ENCODE results near the gene FBXL19.
A peak's percentile ranks its signal among the peaks of the same experiment; 100 is the strongest.

Gene FBXL19

GRCh38 chr16:30957456-30958174 lies 34.2 kb downstream of the FBXL19 start, which contains the start of gene SETD1A:
SETD1A (plus strand) TSS chr16:30957754; CDS start chr16:30958732, 978 bp downstream.
- Histone ChIP-seq H3K36me3 (ENCODE audit: control insufficient read depth, insufficient read depth, low read length) (peaks cover 40% of the 10 kb centered on the region), H3K9me3 (ENCODE audit: control insufficient read depth, insufficient read depth, low read depth, low read length) (no peaks in the 10 kb centered on the region), H3K4me1 (ENCODE audit: control insufficient read depth, insufficient read depth, low read length) (peaks cover 6% of the 10 kb centered on the region; the same call in 1 of the 2 replicates), H3K27me3 (ENCODE audit: control insufficient read depth, insufficient read depth, low read length) (no peaks in the 10 kb centered on the region), H3K4me3 (ENCODE audit: low read depth, low read length) (peak within 1 kb of the TSS; percentile 84), H3K27ac (ENCODE audit: low read depth, low read length) (peak within 1 kb of the TSS; percentile 100), H3K9ac (ENCODE audit: low read length) (peak within 1 kb of the TSS; percentile 100)

- Histone ChIP-seq H3K4me1 (ENCODE audit: control insufficient read depth, insufficient read depth, low read length) (peaks cover 6% of the 10 kb centered on the region; the same call in 1 of the 2 replicates), H3K9me3 (ENCODE audit: control insufficient read depth, insufficient read depth, low read depth, low read length) (no peaks in the 10 kb centered on the region), H3K4me3 (ENCODE audit: low read depth, low read length) (peak overlapping the region; percentile 84), H3K27me3 (ENCODE audit: control insufficient read depth, insufficient read depth, low read length) (no peaks in the 10 kb centered on the region), H3K36me3 (ENCODE audit: control insufficient read depth, insufficient read depth, low read length) (peaks cover 48% of the 10 kb centered on the region), H3K9ac (ENCODE audit: low read length) (peak overlapping the region; percentile 100), H3K27ac (ENCODE audit: low read depth, low read length) (no peak overlapping the region)
These were observed 35.1 kb downstream of the FBXL19 start for GRCh38 chr16:30958175-30959079.

- Histone ChIP-seq H3K4me1 (ENCODE audit: control insufficient read depth, insufficient read depth, low read length) (0 out of 2 replicates have a peak, but pooled peaks cover 3% of the 10 kb centered on the region), H3K27ac (ENCODE audit: low read depth, low read length) (no peak overlapping the region), H3K4me3 (ENCODE audit: low read depth, low read length) (no peak overlapping the region), H3K36me3 (ENCODE audit: control insufficient read depth, insufficient read depth, low read length) (peaks cover 75% of the 10 kb centered on the region), H3K27me3 (ENCODE audit: control insufficient read depth, insufficient read depth, low read length) (no peaks in the 10 kb centered on the region), H3K9me3 (ENCODE audit: control insufficient read depth, insufficient read depth, low read depth, low read length) (no peaks in the 10 kb centered on the region), H3K9ac (ENCODE audit: low read length) (no peak overlapping the region)
These were observed 38.0 kb downstream of the FBXL19 start for GRCh38 chr16:30961384-30961783.

GRCh38 chr16:30963925-30964511 lies 40.6 kb downstream of the FBXL19 start:
- H3K27ac ChIP-seq (ENCODE audit: low read depth, low read length): no peak overlapping the region
- H3K4me1 ChIP-seq (ENCODE audit: control insufficient read depth, insufficient read depth, low read length): no peaks in the 10 kb centered on the region
- no peaks in the 10 kb centered on the region for H3K27me3 ChIP-seq (ENCODE audit: control insufficient read depth, insufficient read depth, low read length)
- H3K4me3 ChIP-seq (ENCODE audit: low read depth, low read length): no peak overlapping the region
- H3K9ac ChIP-seq (ENCODE audit: low read length): no peak overlapping the region
- peaks cover 90% of the 10 kb centered on the region for H3K36me3 ChIP-seq (ENCODE audit: control insufficient read depth, insufficient read depth, low read length)
- no peaks in the 10 kb centered on the region for H3K9me3 ChIP-seq (ENCODE audit: control insufficient read depth, insufficient read depth, low read depth, low read length)

GRCh38 chr16:30964574-30965226 lies 41.3 kb downstream of the FBXL19 start:
- Histone ChIP-seq H3K27ac (ENCODE audit: low read depth, low read length) (no peak overlapping the region), H3K36me3 (ENCODE audit: control insufficient read depth, insufficient read depth, low read length) (peaks cover 90% of the 10 kb centered on the region), H3K4me3 (ENCODE audit: low read depth, low read length) (no peak overlapping the region), H3K4me1 (ENCODE audit: control insufficient read depth, insufficient read depth, low read length) (no peaks in the 10 kb centered on the region), H3K9me3 (ENCODE audit: control insufficient read depth, insufficient read depth, low read depth, low read length) (no peaks in the 10 kb centered on the region), H3K9ac (ENCODE audit: low read length) (no peak overlapping the region), H3K27me3 (ENCODE audit: control insufficient read depth, insufficient read depth, low read length) (no peaks in the 10 kb centered on the region)

- no peaks in the 10 kb centered on the region for H3K4me1 ChIP-seq (ENCODE audit: control insufficient read depth, insufficient read depth, low read length)
- no peak overlapping the region for H3K27ac ChIP-seq (ENCODE audit: low read depth, low read length)
- H3K9ac ChIP-seq (ENCODE audit: low read length): no peak overlapping the region
- no peaks in the 10 kb centered on the region for H3K27me3 ChIP-seq (ENCODE audit: control insufficient read depth, insufficient read depth, low read length)
- no peaks in the 10 kb centered on the region for H3K9me3 ChIP-seq (ENCODE audit: control insufficient read depth, insufficient read depth, low read depth, low read length)
- H3K4me3 ChIP-seq (ENCODE audit: low read depth, low read length): no peak overlapping the region
- H3K36me3 ChIP-seq (ENCODE audit: control insufficient read depth, insufficient read depth, low read length): peaks cover 87% of the 10 kb centered on the region
These were observed 42.1 kb downstream of the FBXL19 start for GRCh38 chr16:30965436-30965835.

GRCh38 chr16:30966033-30966619 lies 42.8 kb downstream of the FBXL19 start:
- Histone ChIP-seq H3K27me3 (ENCODE audit: control insufficient read depth, insufficient read depth, low read length) (no peaks in the 10 kb centered on the region), H3K36me3 (ENCODE audit: control insufficient read depth, insufficient read depth, low read length) (peaks cover 87% of the 10 kb centered on the region)

GRCh38 chr16:30967795-30968194 lies 44.4 kb downstream of the FBXL19 start:
- H3K36me3 ChIP-seq (ENCODE audit: control insufficient read depth, insufficient read depth, low read length): peaks cover 87% of the 10 kb centered on the region

More at GRCh38 chr16:30966033-30966619, 42.8 kb downstream of the FBXL19 start:
- Histone ChIP-seq H3K4me3 (ENCODE audit: low read depth, low read length) (no peak overlapping the region), H3K9ac (ENCODE audit: low read length) (no peak overlapping the region), H3K9me3 (ENCODE audit: control insufficient read depth, insufficient read depth, low read depth, low read length) (no peaks in the 10 kb centered on the region), H3K4me1 (ENCODE audit: control insufficient read depth, insufficient read depth, low read length) (no peaks in the 10 kb centered on the region), H3K27ac (ENCODE audit: low read depth, low read length) (no peak overlapping the region)

GRCh38 chr16:30969246-30969842 lies 46.0 kb downstream of the FBXL19 start:
- H3K27me3 ChIP-seq (ENCODE audit: control insufficient read depth, insufficient read depth, low read length): no peaks in the 10 kb centered on the region
- H3K4me1 ChIP-seq (ENCODE audit: control insufficient read depth, insufficient read depth, low read length): no peaks in the 10 kb centered on the region
- no peaks in the 10 kb centered on the region for H3K9me3 ChIP-seq (ENCODE audit: control insufficient read depth, insufficient read depth, low read depth, low read length)
- no peak overlapping the region for H3K9ac ChIP-seq (ENCODE audit: low read length)
- no peak overlapping the region for H3K4me3 ChIP-seq (ENCODE audit: low read depth, low read length)
- H3K36me3 ChIP-seq (ENCODE audit: control insufficient read depth, insufficient read depth, low read length): peaks cover 88% of the 10 kb centered on the region
- no peak overlapping the region for H3K27ac ChIP-seq (ENCODE audit: low read depth, low read length)

More at GRCh38 chr16:30967795-30968194, 44.4 kb downstream of the FBXL19 start:
- Histone ChIP-seq H3K27me3 (ENCODE audit: control insufficient read depth, insufficient read depth, low read length) (no peaks in the 10 kb centered on the region), H3K9ac (ENCODE audit: low read length) (no peak overlapping the region), H3K4me1 (ENCODE audit: control insufficient read depth, insufficient read depth, low read length) (no peaks in the 10 kb centered on the region), H3K4me3 (ENCODE audit: low read depth, low read length) (no peak overlapping the region), H3K9me3 (ENCODE audit: control insufficient read depth, insufficient read depth, low read depth, low read length) (no peaks in the 10 kb centered on the region), H3K27ac (ENCODE audit: low read depth, low read length) (no peak overlapping the region)

GRCh38 chr16:30971298-30971697 lies 47.9 kb downstream of the FBXL19 start:
- Histone ChIP-seq H3K4me3 (ENCODE audit: low read depth, low read length) (no peak overlapping the region), H3K9me3 (ENCODE audit: control insufficient read depth, insufficient read depth, low read depth, low read length) (no peaks in the 10 kb centered on the region), H3K4me1 (ENCODE audit: control insufficient read depth, insufficient read depth, low read length) (no peaks in the 10 kb centered on the region), H3K27ac (ENCODE audit: low read depth, low read length) (no peak overlapping the region), H3K36me3 (ENCODE audit: control insufficient read depth, insufficient read depth, low read length) (peaks cover 87% of the 10 kb centered on the region), H3K9ac (ENCODE audit: low read length) (no peak overlapping the region), H3K27me3 (ENCODE audit: control insufficient read depth, insufficient read depth, low read length) (no peaks in the 10 kb centered on the region)
